GM19467 (cell line): ENCODE results near the gene NPIPB6.
A peak's percentile ranks its signal among the peaks of the same experiment; 100 is the strongest.
"Not testable (repeated sequence)": the region's sequence is repeated elsewhere in the genome, so short reads cannot be mapped to it uniquely, and the experiment has no call there.

Experiments
- ATAC-seq: cut with Tn5 transposase; IDR thresholded peaks from one replicate; pipeline ENCODE4 v1.9.1; 2021; ENCODE audit warnings: mild to moderate bottlenecking, moderate library complexity; ENCODE audit not compliant: unreplicated experiment

Gene NPIPB6

GRCh38 chr16:28363408-28363807, at the start of gene NPIPB6:
Gene NPIPB6 (minus strand): TSS chr16:28363508. CDS start chr16:28362822, 686 bp downstream.
- ATAC-seq, result not testable (repeated sequence)

GRCh38 chr16:28403220-28404072, 40.1 kb upstream of the NPIPB6 start, which contains the start of gene EIF3CL:
Gene EIF3CL (minus strand): TSS chr16:28403841. CDS start chr16:28403618, 223 bp downstream.
- ATAC-seq, result peak; percentile 98

- ATAC-seq, result not testable (repeated sequence)
Measured at GRCh38 chr16:28392054-28392453, 28.7 kb upstream of the NPIPB6 start.

- ATAC-seq, result not testable (repeated sequence)
Measured at GRCh38 chr16:28382177-28382867, 19.0 kb upstream of the NPIPB6 start.

- not testable (repeated sequence) for ATAC-seq
Measured at GRCh38 chr16:28377822-28378221, 14.5 kb upstream of the NPIPB6 start.

GRCh38 chr16:28377108-28377625, 13.9 kb upstream of the NPIPB6 start:
- ATAC-seq, result not testable (repeated sequence)

GRCh38 chr16:28375115-28375514, 11.8 kb upstream of the NPIPB6 start:
- ATAC-seq, result not testable (repeated sequence)

- not testable (repeated sequence) for ATAC-seq
Measured at GRCh38 chr16:28374281-28374680, 11.0 kb upstream of the NPIPB6 start.

- not testable (repeated sequence) for ATAC-seq
Measured at GRCh38 chr16:28367926-28368325, 4.6 kb upstream of the NPIPB6 start.

GRCh38 chr16:28364268-28365173, 1.2 kb upstream of the NPIPB6 start:
- ATAC-seq, result peak; percentile 97

- not testable (repeated sequence) for ATAC-seq
Measured at GRCh38 chr16:28362600-28362999, 708 bp downstream of the NPIPB6 start.

GRCh38 chr16:28338230-28338629, 25.1 kb downstream of the NPIPB6 start:
- not testable (repeated sequence) for ATAC-seq

- ATAC-seq, result not testable (repeated sequence)
Measured at GRCh38 chr16:28336940-28337710, 26.2 kb downstream of the NPIPB6 start.

GRCh38 chr16:28335678-28336077, 27.6 kb downstream of the NPIPB6 start:
- ATAC-seq, result not testable (repeated sequence)

- not testable (repeated sequence) for ATAC-seq
Measured at GRCh38 chr16:28332632-28333031, 30.7 kb downstream of the NPIPB6 start.

GRCh38 chr16:28330981-28331380, 32.3 kb downstream of the NPIPB6 start:
- not testable (repeated sequence) for ATAC-seq

GRCh38 chr16:28330232-28330631, 33.1 kb downstream of the NPIPB6 start:
- not testable (repeated sequence) for ATAC-seq

GRCh38 chr16:28326881-28327610, 36.3 kb downstream of the NPIPB6 start:
- ATAC-seq, result no peak

GRCh38 chr16:28324887-28325279, 38.4 kb downstream of the NPIPB6 start:
- ATAC-seq, result no peak
